ACHN (cell line): ENCODE data around the gene RDX.
"Not testable (repeated sequence)": the region's sequence is repeated elsewhere in the genome, so short reads cannot be mapped to it uniquely, and the experiment has no call there.

Experiments used
- DNase-seq: peaks from one replicate; pipeline ENCODE4 v3.0.0-alpha.2; 2015
- in situ Hi-C: cut with HindIII; loops from 2 replicates; pipeline ENCODE4 v1.10.0; 2017; ENCODE audit warnings: low sequenced_read_pairs, low pct_ligation_motif_present, low pct_unique_long_range_greater_than_20kb

Gene RDX

GRCh38 chr11:110289472-110289871 is 6.9 kb downstream of the RDX start:
- in situ Hi-C loops, result no loop called here
- no peak for DNase-seq

GRCh38 chr11:110287537-110287936 is 8.9 kb downstream of the RDX start:
- no peak for DNase-seq
- in situ Hi-C loops, result no loop called here

GRCh38 chr11:110286298-110287040 is 9.9 kb downstream of the RDX start:
- DNase-seq, result no peak
- in situ Hi-C loops, result no loop called here

- in situ Hi-C loops, result no loop called here
These were observed 12.6 kb downstream of the RDX start for GRCh38 chr11:110283862-110284261.

GRCh38 chr11:110280595-110280994 is 15.8 kb downstream of the RDX start:
- DNase-seq, in situ Hi-C loops: not testable (repeated sequence)

More at GRCh38 chr11:110283862-110284261, 12.6 kb downstream of the RDX start:
- DNase-seq, result no peak

GRCh38 chr11:110279881-110280280 is 16.5 kb downstream of the RDX start:
- in situ Hi-C loops, result no loop called here
- no peak for DNase-seq

- no peak for DNase-seq
- in situ Hi-C loops, result no loop called here
These were observed 23.5 kb downstream of the RDX start for GRCh38 chr11:110272919-110273318.

GRCh38 chr11:110269996-110270395 is 26.4 kb downstream of the RDX start:
- DNase-seq, result no peak
- in situ Hi-C loops, result no loop called here

- no peak for DNase-seq
- in situ Hi-C loops, result no loop called here
These were observed 28.0 kb downstream of the RDX start for GRCh38 chr11:110268441-110268840.

GRCh38 chr11:110262072-110262403 is 34.4 kb downstream of the RDX start:
- DNase-seq, result no peak
- in situ Hi-C loops, result no loop called here

GRCh38 chr11:110261195-110262071 is 35.0 kb downstream of the RDX start:
- no peak for DNase-seq
- in situ Hi-C loops, result no loop called here

- in situ Hi-C loops, result no loop called here
- DNase-seq, result no peak
These were observed 42.9 kb downstream of the RDX start for GRCh38 chr11:110253525-110253924.

- peak; percentile 53 for DNase-seq
- in situ Hi-C loops, result no loop called here
These were observed 44.6 kb downstream of the RDX start for GRCh38 chr11:110251836-110252235.

- in situ Hi-C loops, result no loop called here
- DNase-seq, result no peak
These were observed 46.2 kb downstream of the RDX start for GRCh38 chr11:110250168-110250567.

GRCh38 chr11:110249766-110250165 is 46.6 kb downstream of the RDX start:
- DNase-seq, result no peak
- in situ Hi-C loops, result no loop called here

GRCh38 chr11:110249066-110249465 is 47.3 kb downstream of the RDX start:
- in situ Hi-C loops, result no loop called here
- peak; percentile 10 for DNase-seq

- no peak for DNase-seq
- in situ Hi-C loops, result no loop called here
These were observed 52.6 kb downstream of the RDX start for GRCh38 chr11:110243791-110244190.

GRCh38 chr11:110242746-110243145 is 53.7 kb downstream of the RDX start:
- no peak for DNase-seq
- in situ Hi-C loops, result no loop called here

- no peak for DNase-seq
- in situ Hi-C loops, result no loop called here
These were observed 54.2 kb downstream of the RDX start for GRCh38 chr11:110242188-110242587.

- in situ Hi-C loops, result no loop called here
- no peak for DNase-seq
These were observed 60.4 kb downstream of the RDX start for GRCh38 chr11:110235966-110236365.
